Psoas muscle (tissue), 8 donors: ENCODE results near the gene DDX5. TPM values are rescaled to one million over a fixed set of nuclear protein-coding genes. Genes with fewer than 3 reads are reported as not detected.
A peak's percentile ranks its signal among the peaks of the same experiment; 100 is the strongest.

Experiments used
- ATAC-seq, 4 donors: fragments of 200-7000 bp; cut with Tn5 transposase; one replicate each; pipeline ENCODE4 v1.9.1; 2020; ENCODE audit warnings: moderate library complexity in 3 of 4, mild to moderate bottlenecking in 2 of 4
- DNase-seq, 2 donors: peaks; one replicate each; pipeline ENCODE4 v3.0.0-alpha.2; 2020
- H3K27ac ChIP-seq: fragments of 200-600 bp; one replicate; pipeline ENCODE4 v1.8.0; 2022
- H3K27me3 ChIP-seq, 3 donors: fragments of 200-600 bp in 1 of 3; one replicate each; pipeline versions ENCODE4 v1.6.1 to v1.8.0; 2013 to 2022; ENCODE audit warnings: low read length in 2 of 3, mild to moderate bottlenecking in 2 of 3, moderate library complexity in 1 of 3; ENCODE audit not compliant: insufficient read depth in 3 of 3
- H3K36me3 ChIP-seq, 2 donors: fragments of 200-600 bp in 1 of 2; one replicate each; pipeline versions ENCODE4 v1.6.1 to v1.8.0; 2013 to 2022; ENCODE audit warnings: low read depth in 1 of 2, mild to moderate bottlenecking in 1 of 2, moderate library complexity in 1 of 2; ENCODE audit not compliant: insufficient read depth in 1 of 2
- H3K4me1 ChIP-seq: fragments of 200-600 bp; one replicate; pipeline ENCODE4 v1.8.0; 2022
- H3K4me3 ChIP-seq: fragments of 200-600 bp; one replicate; pipeline ENCODE4 v1.8.0; 2022; ENCODE audit warnings: mild to moderate bottlenecking
- H3K9me3 ChIP-seq: fragments of 200-600 bp; one replicate; pipeline ENCODE4 v1.8.0; 2022
- WGBS, 3 donors: extraction: QIAGEN DNeasy Blood & Tissue Kit; methylation state at CpG; one replicate each; pipeline versions ENCODE4 v1.1.6 to v1.1.7; 2013; 5-methylcytosine and 5-hydroxymethylcytosine counted together
- intact Hi-C, 2 donors: fragments of 100-400 bp; cut with DNase I; formaldehyde crosslinking; loops; one replicate each; pipeline versions ENCODE4 v1.11.0 to v1.14.2; 2022
- long read RNA-seq, 2 donors: library from polyadenylated mRNA; unstranded; transcript quantifications; one replicate each; pipeline ENCODE4 v2.0.0, GENCODE V29; 2021
- polyA plus RNA-seq, 3 donors: library from polyadenylated mRNA; stranded (reverse); fragments of 200-250 nt; gene quantifications; one replicate each; pipeline ENCODE4 v1.2.3, GENCODE V29; 2013
- total RNA-seq, 4 donors: library from RNA; stranded (reverse); fragmentation: NEBNext Ultra II Directional in 2 of 4; extraction: Animal tissue kit (Norgen Biotek cat#: 25700) in 2 of 4; gene quantifications; one replicate each; pipeline versions ENCODE4 v1.2.1 to v1.2.4, GENCODE V29; 2021 to 2023
- TF ChIP-seq, protein P1 (sequence below): fragments of 200-600 bp; IDR thresholded peaks from one replicate; pipeline ENCODE4 v1.8.0; 2022; ENCODE audit warnings: antibody characterized with exemption
- donor health status: healthy with polysubstance abuse.
- donor health status: DM: no; HTN: no; CAD: no; lungs with moderate emphysema.
- donor health status: Bipolar disorder and iron deficiency.
- donor health status: healthy.
- donor health status: DM: yes; HTN: yes; CAD: no.
- donor health status: DM: no; HTN: no; CAD: no.
- donor health status: DM: no; HTN: no; CAD: no.
- donor health status: DM: yes; HTN: yes; CAD: no.

Gene DDX5
- 100 to 1,000 TPM; 168 to 497 (median 345) TPM for total RNA-seq
- polyA plus RNA-seq: 100 to 1,000 TPM; 122 to 272 (median 135) TPM
- long read RNA-seq, donor 1, transcript DDX5-201 (13 exons, 2,554 nt): major isoform, 236 of 294 reads
- long read RNA-seq, donor 1, partial matches to known transcripts: 37 of 294 reads
- long read RNA-seq, donor 1, other reads (novel, unspliced or antisense): 17 of 294 reads
- long read RNA-seq, donor 2, transcript DDX5-215 (12 exons, 3,558 nt): minor isoform, 20 of 386 reads
- long read RNA-seq, donor 2, transcript DDX5-201 (13 exons, 2,554 nt): major isoform, 289 of 386 reads
- long read RNA-seq, donor 2, partial matches to known transcripts: 52 of 386 reads
- long read RNA-seq, donor 2, other reads (novel, unspliced or antisense): 23 of 386 reads

DNA sequence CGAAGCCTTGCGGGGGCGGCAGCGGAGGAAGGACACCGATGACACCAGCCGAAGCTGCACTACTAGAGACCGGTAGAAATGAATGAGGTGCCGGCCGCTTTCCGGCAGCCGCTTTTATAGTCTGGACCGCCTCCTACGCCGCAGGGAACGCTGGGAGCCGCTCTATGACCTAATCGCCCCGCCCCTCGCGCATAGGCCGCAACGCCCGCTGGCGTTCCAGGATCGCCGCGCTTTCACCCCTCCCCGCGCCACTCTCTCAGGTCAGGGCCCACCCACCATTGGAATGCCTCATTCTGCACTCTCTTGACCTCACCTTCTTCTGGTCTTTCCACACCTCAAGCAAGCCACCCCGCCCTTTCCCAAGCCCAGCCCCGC lies at the start of gene DDX5:
Gene DDX5 (minus strand): TSS at position 89 of the 375 bp plus-strand sequence. CDS start 170 bp downstream, outside the sequence.
- TF ChIP-seq, protein P1, sequence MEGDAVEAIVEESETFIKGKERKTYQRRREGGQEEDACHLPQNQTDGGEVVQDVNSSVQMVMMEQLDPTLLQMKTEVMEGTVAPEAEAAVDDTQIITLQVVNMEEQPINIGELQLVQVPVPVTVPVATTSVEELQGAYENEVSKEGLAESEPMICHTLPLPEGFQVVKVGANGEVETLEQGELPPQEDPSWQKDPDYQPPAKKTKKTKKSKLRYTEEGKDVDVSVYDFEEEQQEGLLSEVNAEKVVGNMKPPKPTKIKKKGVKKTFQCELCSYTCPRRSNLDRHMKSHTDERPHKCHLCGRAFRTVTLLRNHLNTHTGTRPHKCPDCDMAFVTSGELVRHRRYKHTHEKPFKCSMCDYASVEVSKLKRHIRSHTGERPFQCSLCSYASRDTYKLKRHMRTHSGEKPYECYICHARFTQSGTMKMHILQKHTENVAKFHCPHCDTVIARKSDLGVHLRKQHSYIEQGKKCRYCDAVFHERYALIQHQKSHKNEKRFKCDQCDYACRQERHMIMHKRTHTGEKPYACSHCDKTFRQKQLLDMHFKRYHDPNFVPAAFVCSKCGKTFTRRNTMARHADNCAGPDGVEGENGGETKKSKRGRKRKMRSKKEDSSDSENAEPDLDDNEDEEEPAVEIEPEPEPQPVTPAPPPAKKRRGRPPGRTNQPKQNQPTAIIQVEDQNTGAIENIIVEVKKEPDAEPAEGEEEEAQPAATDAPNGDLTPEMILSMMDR: no peak
- Histone ChIP-seq H3K9me3 (no peaks in the 10 kb centered on the region), H3K36me3 (peaks cover 22 to 65% of the 10 kb centered on the region in 2 donors), H3K27me3 (no peaks in the 10 kb centered on the region), H3K4me1 (peaks cover 48% of the 10 kb centered on the region), H3K27ac (peak within 1 kb of the TSS; percentile 100), H3K4me3 (peak within 1 kb of the TSS; percentile 97)
- intact Hi-C loops: loop anchor here in 1 of 2 donors (5.0 kb wide), 2 partner anchors 84 to 679 kb away; partner anchors contain the start of genes FTSJ3 and PSMC5
- ATAC-seq (peak; percentile 82 to 84 (median 83)), DNase-seq (peak; percentile 98 to 99)
- WGBS, 3 donors: 0 to 1% (median 1%) methylated on average over 28 to 31 of the region's 31 CpGs

GRCh38 chr17:64555281-64555680 lies 49.2 kb upstream of the DDX5 start:
- Histone ChIP-seq H3K27me3 (no peaks in the 10 kb centered on the region), H3K36me3 (peaks cover 2 to 87% of the 10 kb centered on the region in 2 donors), H3K4me1 (no peaks in the 10 kb centered on the region), H3K4me3 (no peak overlapping the region), H3K9me3 (no peaks in the 10 kb centered on the region), H3K27ac (no peak overlapping the region)
- DNase-seq: no peak
- TF ChIP-seq, protein P1: no peak
- intact Hi-C loops: no loop called here
- ATAC-seq: no peak
- 83 to 86% (median 86%) methylated on average over 4 of the region's 4 CpGs for WGBS, 3 donors

DNA sequence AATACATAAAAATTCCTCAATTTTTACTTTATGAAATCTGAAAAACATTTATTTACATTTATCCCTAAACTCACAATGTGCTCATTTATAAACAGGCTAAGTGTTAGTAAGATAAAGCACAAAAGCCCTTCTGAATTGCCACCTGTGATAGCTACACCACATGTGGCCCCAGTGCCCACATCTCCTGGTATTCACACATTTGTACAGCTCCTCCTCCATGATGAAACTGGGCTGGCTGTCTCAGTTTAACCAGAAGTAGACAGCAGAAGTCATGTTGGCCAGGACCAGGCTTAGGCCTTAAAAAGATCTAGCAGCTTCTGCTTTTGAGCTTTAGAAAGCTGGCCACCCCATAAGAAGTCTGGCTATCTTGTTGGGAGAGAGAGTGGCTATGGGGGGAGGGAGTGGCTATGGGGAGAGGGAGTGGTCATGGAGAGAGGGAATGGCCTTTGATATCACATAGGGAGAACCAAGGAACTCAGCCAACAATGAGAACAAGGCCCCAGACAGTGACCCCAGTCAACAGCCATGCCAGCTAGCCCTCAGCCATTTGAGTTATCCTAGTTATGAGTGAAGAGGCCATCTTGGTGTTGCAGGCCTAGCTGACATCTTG lies 48.0 kb upstream of the DDX5 start:
- Histone ChIP-seq H3K36me3 (peaks cover 2 to 87% of the 10 kb centered on the region in 2 donors), H3K27ac (no peak overlapping the region), H3K27me3 (no peaks in the 10 kb centered on the region), H3K9me3 (no peaks in the 10 kb centered on the region), H3K4me1 (no peaks in the 10 kb centered on the region), H3K4me3 (no peak overlapping the region)
- no peak for DNase-seq
- TF ChIP-seq, protein P1: no peak
- ATAC-seq: no peak
- intact Hi-C loops: no loop called here

DNA sequence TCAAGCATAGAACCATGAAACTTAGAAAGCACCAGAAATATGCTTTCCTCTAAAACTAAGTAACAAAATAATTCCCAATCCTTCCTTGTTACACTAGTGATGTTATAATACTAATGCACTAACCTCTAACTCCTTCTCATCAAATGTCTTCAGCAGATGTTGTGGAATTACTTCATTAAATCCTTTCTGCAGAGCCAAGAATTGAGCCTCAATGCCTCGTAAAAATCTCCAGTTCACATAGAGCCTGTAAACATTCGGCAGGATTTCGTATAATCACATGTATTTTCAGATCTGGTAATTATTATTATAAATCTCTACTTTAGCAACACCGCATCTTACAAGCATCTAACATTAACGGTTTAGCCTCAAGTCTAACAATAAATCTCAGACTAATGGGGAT lies 45.4 kb upstream of the DDX5 start:
- peaks cover 9 to 96% of the 10 kb centered on the region in 2 donors for H3K36me3 ChIP-seq
- H3K27ac ChIP-seq: no peak overlapping the region
- no peaks in the 10 kb centered on the region for H3K27me3 ChIP-seq
- ATAC-seq: no peak
- no peak overlapping the region for H3K4me3 ChIP-seq
- DNase-seq: no peak
- no peaks in the 10 kb centered on the region for H3K4me1 ChIP-seq
- WGBS, 3 donors: 72 to 78% (median 76%) methylated on average over 5 of the region's 5 CpGs
- no peaks in the 10 kb centered on the region for H3K9me3 ChIP-seq
- TF ChIP-seq, protein P1: no peak
- intact Hi-C loops: no loop called here
